HepG2 (cell line): ENCODE data around the gene SLC11A1. TPM values are rescaled to one million over a fixed set of nuclear protein-coding genes. Genes with fewer than 3 reads are reported as not detected.
A peak's percentile ranks its signal among the peaks of the same experiment; 100 is the strongest.

Experiments
- EP300 ChIP-seq, 3 experiments: sonication (generic) in 1 of 3; formaldehyde crosslinking in 1 of 3; IDR thresholded peaks; 2 replicates each; pipeline versions ENCODE4 v1.5.1 to v1.6.1; 2011 to 2020; ENCODE audit warnings: low read depth in 2 of 3, low read length in 2 of 3, borderline replicate concordance in 1 of 3, improper control_type of control experiment in 1 of 3, mild to moderate bottlenecking in 1 of 3, missing genetic modification reagents in 1 of 3, moderate library complexity in 1 of 3
- FOSL1 ChIP-seq: sonication (generic); formaldehyde crosslinking; IDR thresholded peaks from 2 replicates; pipeline ENCODE4 v1.9.0; 2021; ENCODE audit warnings: missing genetic modification reagents, borderline replicate concordance
- FUBP1 ChIP-seq: sonication (generic); formaldehyde crosslinking; IDR thresholded peaks from 2 replicates; pipeline ENCODE4 v1.5.1; 2020; ENCODE audit warnings: missing genetic modification reagents, mild to moderate bottlenecking, borderline replicate concordance
- HOXD1 ChIP-seq: sonication (generic); formaldehyde crosslinking; IDR thresholded peaks from 2 replicates; pipeline ENCODE4 v1.5.0; 2020; ENCODE audit warnings: missing genetic modification reagents
- IKZF5 ChIP-seq: IDR thresholded peaks from 2 replicates; pipeline ENCODE4 v1.6.1; 2018; ENCODE audit warnings: missing genetic modification reagents, mild to moderate bottlenecking, missing compliant biosample characterization
- PBX2 ChIP-seq: IDR thresholded peaks from 2 replicates; pipeline ENCODE4 v1.6.1; 2016; ENCODE audit warnings: control low read depth
- TCF12 ChIP-seq, 2 experiments: fragments of 450-650 bp in 1 of 2; sonication (generic) in 1 of 2; formaldehyde crosslinking in 1 of 2; IDR thresholded peaks; 2 replicates each; pipeline versions ENCODE4 v1.6.1 to v1.8.0; 2017 to 2022; ENCODE audit warnings: antibody characterized with exemption in 1 of 2, mild to moderate bottlenecking in 1 of 2, missing genetic modification reagents in 1 of 2, moderate library complexity in 1 of 2
- ZFP82 ChIP-seq: sonication (generic); formaldehyde crosslinking; IDR thresholded peaks from 2 replicates; pipeline ENCODE4 v1.5.1; 2020; ENCODE audit warnings: mild to moderate bottlenecking, missing genetic modification reagents, borderline replicate concordance
- ZNF274 ChIP-seq: sonication (generic); formaldehyde crosslinking; IDR thresholded peaks from 2 replicates; pipeline ENCODE4 v1.5.1; 2020; ENCODE audit warnings: mild to moderate bottlenecking, missing genetic modification reagents
- ZNF30 ChIP-seq: sonication (generic); formaldehyde crosslinking; IDR thresholded peaks from 2 replicates; pipeline ENCODE4 v1.5.0; 2020; ENCODE audit warnings: mild to moderate bottlenecking, missing genetic modification reagents
- ZNF430 ChIP-seq: sonication (generic); formaldehyde crosslinking; IDR thresholded peaks from 2 replicates; pipeline ENCODE4 v1.9.0; 2021; ENCODE audit warnings: mild to moderate bottlenecking, missing genetic modification reagents
- ZNF572 ChIP-seq: sonication (generic); formaldehyde crosslinking; IDR thresholded peaks from 2 replicates; pipeline ENCODE4 v1.5.1; 2020; ENCODE audit warnings: mild to moderate bottlenecking, missing genetic modification reagents
- ZNF580 ChIP-seq: IDR thresholded peaks from 2 replicates; pipeline ENCODE4 v1.6.1; 2016; ENCODE audit warnings: low read depth, borderline replicate concordance
- ZSCAN31 ChIP-seq: sonication (generic); formaldehyde crosslinking; IDR thresholded peaks from 2 replicates; pipeline ENCODE4 v1.5.0; 2020; ENCODE audit warnings: low read depth, mild to moderate bottlenecking, missing genetic modification reagents
- polyA plus RNA-seq, 8 experiments: library from polyadenylated mRNA; depleted of rRNA in 3 of 8; stranded (reverse) in 7 of 8; unstranded in 1 of 8; fragments of >200 nt; fragmentation: Illumina TruSeq in 4 of 8; extraction: Trizol in 4 of 8; gene quantifications; 2 replicates each; pipeline versions ENCODE4 v1.2.1 to v1.2.3, GENCODE V29; 2011 to 2016; ENCODE audit warnings: low read depth in 4 of 8, missing spikeins in 1 of 8, mixed read lengths in 1 of 8; ENCODE audit not compliant: insufficient read depth in 1 of 8
- total RNA-seq, 5 experiments: library from RNA; depleted of rRNA; stranded (reverse); fragments of >200 nt; fragmentation: Illumina TruSeq; extraction: Trizol; gene quantifications; 2 replicates each; pipeline ENCODE4 v1.2.3, GENCODE V29; 2016; ENCODE audit warnings: low read depth in 1 of 5
- TF ChIP-seq, protein P1 (sequence below): sonication (generic); formaldehyde crosslinking; IDR thresholded peaks from 2 replicates; pipeline ENCODE4 v1.5.0; 2020; ENCODE audit warnings: mild to moderate bottlenecking, missing genetic modification reagents, moderate library complexity
- TF ChIP-seq, protein P2 (sequence below): sonication (generic); formaldehyde crosslinking; conservative IDR thresholded peaks from 2 replicates; pipeline ENCODE4 v1.4.0; 2020; ENCODE audit warnings: missing genetic modification reagents
- TF ChIP-seq, protein P3 (sequence below): fragments of 450-650 bp; IDR thresholded peaks from 2 replicates; pipeline ENCODE4 v1.6.1; 2016

Gene SLC11A1
- total and polyA plus RNA-seq, 2 of the 13 experiments (the other 11 are each of a cell fraction or from before 2014, with no cell fraction given) = 0.33 to 2.3 TPM

- TF ChIP-seq TCF12 (IDR thresholded peaks at IDR 0.05) = no peak
- peak; percentile 33; the same call in 1 of the 2 replicates for TF ChIP-seq TCF12 (CRISPR knock-in tag; IDR thresholded peaks at IDR 0.05)
- no peak for TF ChIP-seq FOSL1 (CRISPR knock-in tag)
- TF ChIP-seq PBX2 (CRISPR knock-in tag) = no peak; the same call in 1 of the 2 replicates
- TF ChIP-seq ZNF572 (CRISPR knock-in tag) = no peak
- TF ChIP-seq ZNF580 = peak; percentile 94
- TF ChIP-seq, protein P1, sequence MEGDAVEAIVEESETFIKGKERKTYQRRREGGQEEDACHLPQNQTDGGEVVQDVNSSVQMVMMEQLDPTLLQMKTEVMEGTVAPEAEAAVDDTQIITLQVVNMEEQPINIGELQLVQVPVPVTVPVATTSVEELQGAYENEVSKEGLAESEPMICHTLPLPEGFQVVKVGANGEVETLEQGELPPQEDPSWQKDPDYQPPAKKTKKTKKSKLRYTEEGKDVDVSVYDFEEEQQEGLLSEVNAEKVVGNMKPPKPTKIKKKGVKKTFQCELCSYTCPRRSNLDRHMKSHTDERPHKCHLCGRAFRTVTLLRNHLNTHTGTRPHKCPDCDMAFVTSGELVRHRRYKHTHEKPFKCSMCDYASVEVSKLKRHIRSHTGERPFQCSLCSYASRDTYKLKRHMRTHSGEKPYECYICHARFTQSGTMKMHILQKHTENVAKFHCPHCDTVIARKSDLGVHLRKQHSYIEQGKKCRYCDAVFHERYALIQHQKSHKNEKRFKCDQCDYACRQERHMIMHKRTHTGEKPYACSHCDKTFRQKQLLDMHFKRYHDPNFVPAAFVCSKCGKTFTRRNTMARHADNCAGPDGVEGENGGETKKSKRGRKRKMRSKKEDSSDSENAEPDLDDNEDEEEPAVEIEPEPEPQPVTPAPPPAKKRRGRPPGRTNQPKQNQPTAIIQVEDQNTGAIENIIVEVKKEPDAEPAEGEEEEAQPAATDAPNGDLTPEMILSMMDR = peak; percentile 15; the same call in 1 of the 2 replicates
- TF ChIP-seq, protein P2, sequence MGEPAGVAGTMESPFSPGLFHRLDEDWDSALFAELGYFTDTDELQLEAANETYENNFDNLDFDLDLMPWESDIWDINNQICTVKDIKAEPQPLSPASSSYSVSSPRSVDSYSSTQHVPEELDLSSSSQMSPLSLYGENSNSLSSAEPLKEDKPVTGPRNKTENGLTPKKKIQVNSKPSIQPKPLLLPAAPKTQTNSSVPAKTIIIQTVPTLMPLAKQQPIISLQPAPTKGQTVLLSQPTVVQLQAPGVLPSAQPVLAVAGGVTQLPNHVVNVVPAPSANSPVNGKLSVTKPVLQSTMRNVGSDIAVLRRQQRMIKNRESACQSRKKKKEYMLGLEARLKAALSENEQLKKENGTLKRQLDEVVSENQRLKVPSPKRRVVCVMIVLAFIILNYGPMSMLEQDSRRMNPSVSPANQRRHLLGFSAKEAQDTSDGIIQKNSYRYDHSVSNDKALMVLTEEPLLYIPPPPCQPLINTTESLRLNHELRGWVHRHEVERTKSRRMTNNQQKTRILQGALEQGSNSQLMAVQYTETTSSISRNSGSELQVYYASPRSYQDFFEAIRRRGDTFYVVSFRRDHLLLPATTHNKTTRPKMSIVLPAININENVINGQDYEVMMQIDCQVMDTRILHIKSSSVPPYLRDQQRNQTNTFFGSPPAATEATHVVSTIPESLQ (CRISPR knock-in tag) = no peak
- TF ChIP-seq IKZF5 (CRISPR knock-in tag) = peak; percentile 80
- TF ChIP-seq ZFP82 = no peak
- TF ChIP-seq ZSCAN31 (CRISPR knock-in tag) = peak; percentile 85
- TF ChIP-seq ZNF30 = 0 out of 2 replicates have a peak, but pooled peaks have one; percentile 72
- TF ChIP-seq, protein P3, sequence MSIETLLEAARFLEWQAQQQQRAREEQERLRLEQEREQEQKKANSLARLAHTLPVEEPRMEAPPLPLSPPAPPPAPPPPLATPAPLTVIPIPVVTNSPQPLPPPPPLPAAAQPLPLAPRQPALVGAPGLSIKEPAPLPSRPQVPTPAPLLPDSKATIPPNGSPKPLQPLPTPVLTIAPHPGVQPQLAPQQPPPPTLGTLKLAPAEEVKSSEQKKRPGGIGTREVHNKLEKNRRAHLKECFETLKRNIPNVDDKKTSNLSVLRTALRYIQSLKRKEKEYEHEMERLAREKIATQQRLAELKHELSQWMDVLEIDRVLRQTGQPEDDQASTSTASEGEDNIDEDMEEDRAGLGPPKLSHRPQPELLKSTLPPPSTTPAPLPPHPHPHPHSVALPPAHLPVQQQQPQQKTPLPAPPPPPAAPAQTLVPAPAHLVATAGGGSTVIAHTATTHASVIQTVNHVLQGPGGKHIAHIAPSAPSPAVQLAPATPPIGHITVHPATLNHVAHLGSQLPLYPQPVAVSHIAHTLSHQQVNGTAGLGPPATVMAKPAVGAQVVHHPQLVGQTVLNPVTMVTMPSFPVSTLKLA = no peak
- peak; percentile 26; the same call in 1 of the 2 replicates for TF ChIP-seq ZNF274
- no peak for TF ChIP-seq HOXD1
- peak in 1 of 2 experiments; percentile 75; a peak in 2 of 4 replicates for TF ChIP-seq EP300 (IDR thresholded peaks at IDR 0.05; ENCODE audit: low read depth in 2 of 2, low read length in 2 of 2)
- peak; percentile 67 for TF ChIP-seq EP300 (CRISPR knock-in tag; IDR thresholded peaks at IDR 0.05; ENCODE audit: borderline replicate concordance)
- no peak for TF ChIP-seq FUBP1 (CRISPR knock-in tag)
- TF ChIP-seq ZNF430 (CRISPR knock-in tag) = peak; percentile 79; the same call in 1 of the 2 replicates
These were observed 36.8 kb downstream of the SLC11A1 start, which contains the start of gene VIL1 (continued) for GRCh38 chr2:218418717-218419458.
